A549 treated with RU486 at 1 μM for 4 hours (cell line): ENCODE data around the gene CACNA1C. TPM values are rescaled to one million over a fixed set of nuclear protein-coding genes. Genes with fewer than 3 reads are reported as not detected.

ENCODE experiments used
- total RNA-seq: library from RNA; stranded (reverse); fragments of 200-300 nt; extraction: Qiagen RNA extraction; gene quantifications from 5 replicates; pipeline ENCODE4 v1.2.3, GENCODE V29; 2022; ENCODE audit warnings: low read depth

Gene CACNA1C
- total RNA-seq, result 0.02 TPM in 1 of 5 replicates, not detected in the others

GRCh38 chr12:2052826-2053678, at the start of gene CACNA1C:
CACNA1C (plus strand) TSS chr12:2052987; CDS start chr12:2053563, 576 bp downstream.

DNA sequence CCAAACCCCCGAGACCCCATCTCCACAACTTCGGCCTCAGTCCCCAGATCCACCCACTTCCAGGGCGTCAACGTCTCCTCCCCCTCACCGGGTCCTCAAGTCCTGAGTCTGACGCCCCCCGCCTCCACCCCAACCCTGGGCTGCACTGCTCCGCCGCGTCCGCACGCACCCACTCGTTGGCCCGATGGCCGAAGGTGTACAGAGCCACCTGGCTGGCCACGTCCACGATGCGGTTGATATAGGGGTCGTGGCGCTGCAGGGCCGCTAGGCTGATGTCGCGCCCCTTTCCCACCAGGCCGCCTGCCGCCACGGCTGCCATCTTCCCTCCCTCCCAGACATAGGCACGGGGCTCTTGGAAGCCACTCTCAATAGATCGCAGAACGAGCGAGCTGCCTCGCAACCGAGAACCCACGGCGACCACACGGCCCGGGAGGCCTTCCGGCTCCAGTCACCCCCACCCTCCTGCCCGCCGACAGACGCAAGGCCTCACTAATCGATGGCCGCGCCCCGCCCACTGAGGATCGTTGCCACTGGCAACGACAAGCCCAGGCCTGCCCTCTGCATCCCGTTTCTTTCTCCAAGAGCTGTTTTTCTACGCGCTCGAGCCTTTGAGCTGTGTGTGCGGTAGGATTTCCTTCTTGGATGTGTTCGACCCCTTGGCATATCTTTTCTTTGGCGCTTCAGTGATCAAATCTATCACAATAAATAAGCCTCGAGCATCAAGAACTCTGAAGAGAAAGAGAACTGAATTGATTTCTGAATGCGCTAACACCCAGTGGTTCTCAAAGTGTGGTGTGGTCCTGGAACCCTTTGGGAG, 48.5 kb upstream of the CACNA1C start, which contains the start of gene DCP1B:
Gene DCP1B, minus strand, starts transcription at position 345 of the 817 bp plus-strand sequence. Its CDS starts 26 bp downstream, at position 319.

Other genes starting within 250 kb of the CACNA1C start
- not detected in 5 replicates for gene LRTM2, start 232.4 kb upstream of the CACNA1C start, total RNA-seq
- gene CACNA2D4, start 134.3 kb upstream of the CACNA1C start, total RNA-seq, result not detected in 5 replicates
- gene DCP1B, start 48.5 kb upstream of the CACNA1C start, total RNA-seq, result 6.4 to 8.9 TPM (median 7.7 TPM) in 5 replicates